Measurements from ENCODE around the gene NUP214. TPM values are rescaled to one million over a fixed set of nuclear protein-coding genes. Genes with fewer than 3 reads are reported as not detected.

The NUP214 gene
- total and polyA plus RNA-seq, 8 donors: 43.8 to 58.4 (median 47.4) TPM

DNA sequence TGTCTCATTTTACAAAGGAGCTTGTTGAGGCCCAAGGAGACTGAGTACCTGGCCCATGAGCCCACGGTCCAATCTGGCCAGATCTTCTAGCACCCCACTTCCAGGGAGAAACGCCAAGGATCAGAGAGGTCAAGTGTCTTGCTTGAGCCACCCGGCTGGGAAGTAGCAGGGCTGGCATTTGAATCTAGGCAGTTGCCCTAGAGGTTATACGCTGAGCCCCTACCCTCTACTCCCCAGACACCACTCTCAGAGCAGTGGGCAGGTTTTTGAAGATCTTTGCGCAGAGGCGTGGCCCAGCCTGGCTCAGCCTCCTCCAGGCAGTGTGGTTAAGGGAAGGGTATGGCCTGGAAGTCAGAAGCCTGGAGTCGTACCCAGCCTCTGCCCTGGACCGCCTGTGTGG, 5.8 kb upstream of the NUP214 start:
- no peak overlapping the region for H3K4me3 ChIP-seq
- H3K27me3 ChIP-seq: peaks cover 0 to 5% of the 10 kb centered on the region in 2 donors
- H3K4me1 ChIP-seq: peaks cover 2 to 10% of the 10 kb centered on the region in 2 donors
- no peak for DNase-seq
- no peak for ATAC-seq
- no peaks in the 10 kb centered on the region for H3K9me3 ChIP-seq
- TF ChIP-seq, protein P1, sequence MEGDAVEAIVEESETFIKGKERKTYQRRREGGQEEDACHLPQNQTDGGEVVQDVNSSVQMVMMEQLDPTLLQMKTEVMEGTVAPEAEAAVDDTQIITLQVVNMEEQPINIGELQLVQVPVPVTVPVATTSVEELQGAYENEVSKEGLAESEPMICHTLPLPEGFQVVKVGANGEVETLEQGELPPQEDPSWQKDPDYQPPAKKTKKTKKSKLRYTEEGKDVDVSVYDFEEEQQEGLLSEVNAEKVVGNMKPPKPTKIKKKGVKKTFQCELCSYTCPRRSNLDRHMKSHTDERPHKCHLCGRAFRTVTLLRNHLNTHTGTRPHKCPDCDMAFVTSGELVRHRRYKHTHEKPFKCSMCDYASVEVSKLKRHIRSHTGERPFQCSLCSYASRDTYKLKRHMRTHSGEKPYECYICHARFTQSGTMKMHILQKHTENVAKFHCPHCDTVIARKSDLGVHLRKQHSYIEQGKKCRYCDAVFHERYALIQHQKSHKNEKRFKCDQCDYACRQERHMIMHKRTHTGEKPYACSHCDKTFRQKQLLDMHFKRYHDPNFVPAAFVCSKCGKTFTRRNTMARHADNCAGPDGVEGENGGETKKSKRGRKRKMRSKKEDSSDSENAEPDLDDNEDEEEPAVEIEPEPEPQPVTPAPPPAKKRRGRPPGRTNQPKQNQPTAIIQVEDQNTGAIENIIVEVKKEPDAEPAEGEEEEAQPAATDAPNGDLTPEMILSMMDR (IDR thresholded peaks at IDR 0.05): no peak
- intact Hi-C loops (cut with DNase I): no loop called here
- no peak overlapping the region for H3K27ac ChIP-seq
- no peaks in the 10 kb centered on the region for H3K36me3 ChIP-seq

GRCh38 chr9:131120620-131121228, 4.7 kb upstream of the NUP214 start:
- peaks cover 0 to 5% of the 10 kb centered on the region in 2 donors for H3K27me3 ChIP-seq
- no peak for ATAC-seq
- H3K9me3 ChIP-seq: no peaks in the 10 kb centered on the region
- no peaks in the 10 kb centered on the region for H3K36me3 ChIP-seq
- intact Hi-C loops (cut with DNase I): no loop called here
- no peak for DNase-seq
- H3K4me3 ChIP-seq: no peak overlapping the region
- TF ChIP-seq, protein P1 (IDR thresholded peaks at IDR 0.05): no peak
- no peak overlapping the region for H3K27ac ChIP-seq
- H3K4me1 ChIP-seq: peaks cover 4 to 13% of the 10 kb centered on the region in 2 donors

GRCh38 chr9:131121346-131121745, 4.0 kb upstream of the NUP214 start:
- Histone ChIP-seq H3K36me3 (no peaks in the 10 kb centered on the region), H3K9me3 (no peaks in the 10 kb centered on the region), H3K4me1 (peaks cover 7 to 18% of the 10 kb centered on the region in 2 donors), H3K27me3 (peaks cover 0 to 5% of the 10 kb centered on the region in 2 donors), H3K27ac (no peak overlapping the region), H3K4me3 (no peak overlapping the region)
- ATAC-seq (no peak), DNase-seq (no peak)
- intact Hi-C loops (cut with DNase I): no loop called here
- TF ChIP-seq, protein P1 (IDR thresholded peaks at IDR 0.05): no peak

GRCh38 chr9:131122158-131122557, 3.2 kb upstream of the NUP214 start:
- Histone ChIP-seq H3K4me3 (no peak overlapping the region), H3K36me3 (no peaks in the 10 kb centered on the region), H3K27me3 (peaks cover 0 to 2% of the 10 kb centered on the region in 2 donors), H3K4me1 (peaks cover 12 to 22% of the 10 kb centered on the region in 2 donors), H3K27ac (no peak overlapping the region), H3K9me3 (no peaks in the 10 kb centered on the region)
- ATAC-seq (no peak), DNase-seq (no peak)
- intact Hi-C loops (cut with DNase I): no loop called here
- TF ChIP-seq, protein P1 (IDR thresholded peaks at IDR 0.05): no peak

DNA sequence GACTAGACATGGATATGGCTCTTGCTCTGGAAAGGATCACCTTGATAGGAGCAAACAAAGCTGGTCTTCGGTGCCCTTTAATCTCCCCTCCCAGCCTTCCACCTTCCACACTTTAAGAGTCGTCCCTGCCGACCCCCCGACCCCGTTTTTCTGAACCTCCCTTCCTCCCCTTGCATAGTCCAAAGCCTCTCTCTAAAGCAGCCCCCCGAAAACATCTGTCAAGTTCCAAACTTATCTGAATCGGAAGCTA, 423 bp upstream of the NUP214 start:
- peak; percentile 3 for ATAC-seq

More for the DNA sequence above, 423 bp upstream of the NUP214 start:
- Histone ChIP-seq H3K27ac (peak overlapping the region; percentile 57 to 90), H3K9me3 (no peaks in the 10 kb centered on the region), H3K36me3 (peaks cover 0 to 27% of the 10 kb centered on the region in 2 donors), H3K4me1 (peaks cover 12 to 18% of the 10 kb centered on the region in 2 donors), H3K27me3 (no peaks in the 10 kb centered on the region), H3K4me3 (peak overlapping the region; percentile 91 to 97)
- intact Hi-C loops (cut with DNase I): no loop called here
- TF ChIP-seq, protein P1 (IDR thresholded peaks at IDR 0.05): no peak
- DNase-seq: no peak
